Embryonic facial prominence (tissue), 1 donor: ENCODE data around the gene PPP1R1A.

Source experiments
- DNase-seq: peaks from one replicate; pipeline ENCODE4 v3.0.0-alpha.2; 2016; ENCODE audit errors: extremely low spot score

PPP1R1A gene

GRCh38 chr12:54535474-54535873 is 53.0 kb downstream of the PPP1R1A start:
- DNase-seq: no peak

- DNase-seq: no peak
Measured at GRCh38 chr12:54529581-54529980, 58.9 kb downstream of the PPP1R1A start.
